Astrocyte of the cerebellum (primary cell): ENCODE results near the gene CEP41.

Experiments
- DNase-seq: peaks from one replicate; pipeline ENCODE4 v3.0.0-alpha.2; 2011; ENCODE audit warnings: low read depth
- H3K4me3 ChIP-seq: 2 replicates; pipeline ENCODE4 v1.5.1; 2011; ENCODE audit warnings: mild to moderate bottlenecking, low read depth, low read length, moderate library complexity
- in situ Hi-C: cut with HindIII; loops from 2 replicates; pipeline ENCODE4 v1.10.0; 2017; ENCODE audit warnings: low sequenced_read_pairs
- TF ChIP-seq, protein P1 (sequence below): IDR thresholded peaks from 2 replicates; pipeline ENCODE4 v1.5.1; 2012; ENCODE audit warnings: low read length, low read depth, moderate library complexity, mild to moderate bottlenecking; ENCODE audit errors: missing control alignments

CEP41 gene

DNA sequence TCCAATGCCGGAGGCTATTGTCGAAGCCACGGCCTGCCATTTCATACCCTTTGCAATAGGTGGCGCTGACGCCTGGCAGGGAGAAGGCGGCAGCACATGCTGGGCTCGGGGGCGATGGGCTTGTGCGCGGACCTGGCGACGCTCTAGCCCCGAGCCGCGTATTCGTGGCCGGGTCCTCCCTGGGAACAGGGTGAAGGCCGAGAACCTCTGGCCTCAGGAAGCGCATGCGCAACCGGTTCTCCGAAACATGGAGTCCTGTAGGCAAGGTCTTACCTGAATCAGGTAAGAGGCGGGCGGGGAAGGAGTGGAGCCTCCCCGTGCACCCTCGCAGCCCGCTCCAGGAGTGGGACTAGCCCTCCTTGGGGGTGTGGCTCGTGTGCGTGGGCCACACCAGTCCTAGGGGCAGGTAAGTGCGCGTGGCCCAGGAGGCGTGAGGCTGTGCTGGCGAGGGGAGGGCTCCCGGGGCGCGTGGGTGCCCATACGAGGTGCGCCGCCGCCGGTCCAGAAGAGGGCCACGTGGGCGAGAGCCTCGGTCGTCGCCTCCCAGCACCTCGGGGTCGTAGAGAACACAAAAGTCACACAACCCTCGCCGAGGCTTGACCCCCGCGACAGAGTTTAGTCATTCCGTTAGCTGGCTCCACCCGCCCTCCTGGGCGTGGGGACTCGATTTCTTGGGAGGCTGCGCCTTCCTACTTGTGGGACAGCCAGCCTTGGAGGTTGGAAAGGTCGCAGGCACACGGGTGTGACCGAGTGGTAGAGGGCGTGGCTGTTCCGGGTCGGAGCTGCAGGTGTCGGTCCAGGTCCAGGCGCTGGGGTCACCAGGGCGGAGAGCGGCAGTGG, 45.5 kb upstream of the CEP41 start:
- in situ Hi-C loops, result no loop called here
- TF ChIP-seq, protein P1, sequence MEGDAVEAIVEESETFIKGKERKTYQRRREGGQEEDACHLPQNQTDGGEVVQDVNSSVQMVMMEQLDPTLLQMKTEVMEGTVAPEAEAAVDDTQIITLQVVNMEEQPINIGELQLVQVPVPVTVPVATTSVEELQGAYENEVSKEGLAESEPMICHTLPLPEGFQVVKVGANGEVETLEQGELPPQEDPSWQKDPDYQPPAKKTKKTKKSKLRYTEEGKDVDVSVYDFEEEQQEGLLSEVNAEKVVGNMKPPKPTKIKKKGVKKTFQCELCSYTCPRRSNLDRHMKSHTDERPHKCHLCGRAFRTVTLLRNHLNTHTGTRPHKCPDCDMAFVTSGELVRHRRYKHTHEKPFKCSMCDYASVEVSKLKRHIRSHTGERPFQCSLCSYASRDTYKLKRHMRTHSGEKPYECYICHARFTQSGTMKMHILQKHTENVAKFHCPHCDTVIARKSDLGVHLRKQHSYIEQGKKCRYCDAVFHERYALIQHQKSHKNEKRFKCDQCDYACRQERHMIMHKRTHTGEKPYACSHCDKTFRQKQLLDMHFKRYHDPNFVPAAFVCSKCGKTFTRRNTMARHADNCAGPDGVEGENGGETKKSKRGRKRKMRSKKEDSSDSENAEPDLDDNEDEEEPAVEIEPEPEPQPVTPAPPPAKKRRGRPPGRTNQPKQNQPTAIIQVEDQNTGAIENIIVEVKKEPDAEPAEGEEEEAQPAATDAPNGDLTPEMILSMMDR, result peak; percentile 56
- H3K4me3 ChIP-seq, result peak overlapping the region; percentile 20
- DNase-seq, result no peak

GRCh38 chr7:130485734-130486113, 44.9 kb upstream of the CEP41 start:
- TF ChIP-seq, protein P1, result no peak
- DNase-seq, result no peak
- in situ Hi-C loops, result no loop called here
- H3K4me3 ChIP-seq, result peak overlapping the region; percentile 20

- TF ChIP-seq, protein P1, result no peak
- in situ Hi-C loops, result no loop called here
- H3K4me3 ChIP-seq, result no peak overlapping the region
- DNase-seq, result no peak
Measured at GRCh38 chr7:130483031-130483430, 42.2 kb upstream of the CEP41 start.

- DNase-seq, result no peak
- H3K4me3 ChIP-seq, result no peak overlapping the region
- in situ Hi-C loops, result no loop called here
- TF ChIP-seq, protein P1, result no peak
Measured at GRCh38 chr7:130481898-130482297, 41.1 kb upstream of the CEP41 start.

DNA sequence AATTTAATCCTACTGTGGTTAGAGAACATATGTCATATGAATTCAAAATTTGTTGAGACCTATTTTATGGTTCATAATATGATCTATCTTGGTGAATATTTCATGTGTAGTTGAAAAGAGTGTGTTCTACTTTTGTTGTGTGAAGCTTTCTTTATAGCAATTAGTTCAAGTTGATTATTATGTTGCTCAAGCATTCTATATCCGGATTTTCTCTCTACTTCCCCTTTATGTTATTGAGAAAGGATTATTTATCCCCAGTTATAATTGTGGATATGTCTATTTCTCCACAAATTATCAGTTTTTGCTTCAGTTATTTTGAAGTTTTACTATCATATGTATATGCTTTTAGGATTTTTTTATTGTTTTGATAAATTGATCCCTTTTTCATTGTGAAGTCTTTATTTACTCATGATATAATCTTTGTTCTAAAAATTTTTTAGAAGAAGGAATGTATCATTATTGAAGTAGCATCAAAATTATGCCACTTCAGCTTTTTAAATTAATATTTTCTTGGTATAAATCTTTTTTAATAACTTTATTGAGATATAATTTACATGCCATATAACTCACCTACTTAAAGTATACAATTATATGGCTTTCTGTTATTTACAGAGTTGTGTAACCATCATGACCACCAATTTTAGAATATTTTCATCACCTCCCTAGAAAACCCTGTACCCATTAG, 39.0 kb upstream of the CEP41 start:
- in situ Hi-C loops, result no loop called here
- H3K4me3 ChIP-seq, result no peak overlapping the region
- TF ChIP-seq, protein P1, result no peak
- no peak for DNase-seq

- TF ChIP-seq, protein P1, result no peak
- in situ Hi-C loops, result no loop called here
Measured at GRCh38 chr7:130478991-130479390, 38.2 kb upstream of the CEP41 start.

More at GRCh38 chr7:130478991-130479390, 38.2 kb upstream of the CEP41 start:
- DNase-seq, result no peak
- H3K4me3 ChIP-seq, result no peak overlapping the region
